ENCODE measurements around the gene RAB40C.

RAB40C gene

DNA sequence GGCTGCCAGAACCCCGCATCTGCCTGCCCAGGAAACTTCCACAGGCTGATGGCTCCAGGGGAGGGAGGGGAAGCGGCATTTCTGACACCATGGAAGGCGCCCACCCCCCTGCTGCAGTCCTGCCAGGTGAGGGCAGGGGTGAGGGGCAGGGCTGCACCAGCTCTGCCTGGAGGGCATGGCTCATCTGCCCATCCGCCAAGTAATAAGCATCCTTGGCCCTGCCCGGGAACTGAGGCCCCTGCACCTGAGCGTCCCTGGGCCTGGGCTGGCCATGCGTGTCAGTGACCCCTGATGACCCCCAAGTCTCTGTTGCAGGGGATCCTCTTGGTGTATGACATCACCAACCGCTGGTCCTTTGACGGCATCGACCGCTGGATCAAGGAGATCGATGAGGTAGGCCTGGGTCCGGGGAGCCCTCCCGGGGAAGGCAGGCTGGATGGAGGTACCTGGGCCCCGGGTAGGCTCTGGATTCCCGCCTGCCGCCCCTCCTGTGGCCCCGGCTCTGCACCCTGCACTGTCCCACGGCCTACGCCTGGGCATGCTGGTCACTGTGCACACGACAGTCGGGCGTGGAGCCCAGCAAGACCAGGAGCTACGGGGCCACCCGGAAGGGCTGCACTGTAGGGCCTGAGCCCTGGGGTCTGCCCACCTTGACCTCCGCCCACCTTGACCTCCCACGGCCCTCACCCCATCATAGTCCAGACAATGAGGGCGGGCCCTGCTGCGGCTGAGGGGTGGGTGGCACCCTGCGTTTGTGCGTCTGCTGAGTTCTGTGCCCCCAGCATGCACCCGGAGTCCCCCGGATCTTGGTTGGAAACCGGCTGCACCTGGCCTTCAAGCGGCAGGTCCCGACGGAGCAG, 35.5 kb downstream of the RAB40C start:
- Histone ChIP-seq H3K4me2 (ENCODE audit: low read length) (no peak overlapping the region), H3K36me3 (replicated peaks; ENCODE audit: low read depth, low read length) (no peaks in the 10 kb centered on the region), H3K27me3 (ENCODE audit: low read depth, low read length) (no peaks in the 10 kb centered on the region), H3K9me3 (ENCODE audit: insufficient read depth, low read length) (no peaks in the 10 kb centered on the region), H3K4me3 (ENCODE audit: low read length) (no peak overlapping the region), H2AFZ (ENCODE audit: low read depth, low read length) (no peak overlapping the region), H3K27ac (ENCODE audit: low read length) (no peak overlapping the region), H3K4me1 (ENCODE audit: low read length) (no peaks in the 10 kb centered on the region), H4K20me1 (ENCODE audit: insufficient read depth, low read length) (no peaks in the 10 kb centered on the region), H3K79me2 (ENCODE audit: low read length) (no peaks in the 10 kb centered on the region), H3K9ac (ENCODE audit: low read length) (no peak overlapping the region)
- TF ChIP-seq EZH2phosphoT487 (IDR thresholded peaks at IDR 0.05; ENCODE audit: low read depth), result no peak

GRCh38 chr16:625977-626765, 36.3 kb downstream of the RAB40C start:
- H3K9ac ChIP-seq (ENCODE audit: low read length), result no peak overlapping the region
- no peaks in the 10 kb centered on the region for H3K27me3 ChIP-seq (ENCODE audit: low read depth, low read length)
- H3K4me2 ChIP-seq (ENCODE audit: low read length), result no peak overlapping the region
- H3K36me3 ChIP-seq (replicated peaks; ENCODE audit: low read depth, low read length), result no peaks in the 10 kb centered on the region
- H4K20me1 ChIP-seq (ENCODE audit: insufficient read depth, low read length), result no peaks in the 10 kb centered on the region
- no peak overlapping the region for H3K4me3 ChIP-seq (ENCODE audit: low read length)
- no peak overlapping the region for H3K27ac ChIP-seq (ENCODE audit: low read length)
- H3K4me1 ChIP-seq (ENCODE audit: low read length), result no peaks in the 10 kb centered on the region
- no peak overlapping the region for H2AFZ ChIP-seq (ENCODE audit: low read depth, low read length)
- TF ChIP-seq, protein P1, sequence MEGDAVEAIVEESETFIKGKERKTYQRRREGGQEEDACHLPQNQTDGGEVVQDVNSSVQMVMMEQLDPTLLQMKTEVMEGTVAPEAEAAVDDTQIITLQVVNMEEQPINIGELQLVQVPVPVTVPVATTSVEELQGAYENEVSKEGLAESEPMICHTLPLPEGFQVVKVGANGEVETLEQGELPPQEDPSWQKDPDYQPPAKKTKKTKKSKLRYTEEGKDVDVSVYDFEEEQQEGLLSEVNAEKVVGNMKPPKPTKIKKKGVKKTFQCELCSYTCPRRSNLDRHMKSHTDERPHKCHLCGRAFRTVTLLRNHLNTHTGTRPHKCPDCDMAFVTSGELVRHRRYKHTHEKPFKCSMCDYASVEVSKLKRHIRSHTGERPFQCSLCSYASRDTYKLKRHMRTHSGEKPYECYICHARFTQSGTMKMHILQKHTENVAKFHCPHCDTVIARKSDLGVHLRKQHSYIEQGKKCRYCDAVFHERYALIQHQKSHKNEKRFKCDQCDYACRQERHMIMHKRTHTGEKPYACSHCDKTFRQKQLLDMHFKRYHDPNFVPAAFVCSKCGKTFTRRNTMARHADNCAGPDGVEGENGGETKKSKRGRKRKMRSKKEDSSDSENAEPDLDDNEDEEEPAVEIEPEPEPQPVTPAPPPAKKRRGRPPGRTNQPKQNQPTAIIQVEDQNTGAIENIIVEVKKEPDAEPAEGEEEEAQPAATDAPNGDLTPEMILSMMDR (IDR thresholded peaks at IDR 0.05; ENCODE audit: low read depth, low read length), result no peak
- TF ChIP-seq EZH2phosphoT487 (IDR thresholded peaks at IDR 0.05; ENCODE audit: low read depth), result no peak
- H3K79me2 ChIP-seq (ENCODE audit: low read length), result no peaks in the 10 kb centered on the region
- no peaks in the 10 kb centered on the region for H3K9me3 ChIP-seq (ENCODE audit: insufficient read depth, low read length)

GRCh38 chr16:626787-627453, 37.1 kb downstream of the RAB40C start:
- no peak overlapping the region for H3K27ac ChIP-seq (ENCODE audit: low read length)

DNA sequence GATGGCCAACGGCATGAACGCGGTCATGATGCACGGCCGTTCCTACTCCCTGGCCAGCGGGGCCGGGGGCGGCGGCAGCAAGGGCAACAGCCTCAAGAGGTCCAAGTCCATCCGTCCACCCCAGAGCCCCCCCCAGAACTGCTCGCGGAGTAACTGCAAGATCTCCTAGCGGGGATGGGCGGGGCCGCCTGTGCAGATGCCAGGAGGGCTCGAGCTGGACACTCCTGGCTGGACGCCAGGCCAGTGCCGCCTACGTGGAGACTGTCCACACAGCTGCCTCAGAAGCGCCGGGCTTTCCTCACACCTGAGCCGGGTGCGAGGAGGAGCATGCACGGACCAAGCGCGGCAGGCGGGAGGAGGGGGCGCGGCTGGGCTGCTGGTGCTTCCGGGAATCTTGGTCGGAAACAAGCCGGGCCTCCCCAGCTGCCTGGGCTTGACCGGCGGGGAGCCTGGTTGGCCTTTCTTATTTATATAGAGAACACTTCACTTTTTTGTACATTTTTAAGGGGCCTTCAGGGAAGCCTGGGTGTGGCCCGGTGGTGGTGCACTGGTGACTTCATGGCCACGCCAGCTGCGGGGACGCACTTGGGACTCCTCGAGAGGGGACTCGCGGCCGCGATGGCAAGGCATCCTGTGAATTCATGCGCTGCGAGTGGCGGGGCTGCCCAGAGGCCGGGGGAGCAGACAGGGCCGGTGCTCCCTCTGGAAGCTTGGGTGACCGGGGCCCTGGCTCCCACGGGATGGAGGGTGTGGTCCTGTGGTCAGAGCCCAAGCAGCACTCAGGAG, 37.8 kb downstream of the RAB40C start:
- Histone ChIP-seq H3K27me3 (ENCODE audit: low read depth, low read length) (no peaks in the 10 kb centered on the region), H3K36me3 (replicated peaks; ENCODE audit: low read depth, low read length) (no peaks in the 10 kb centered on the region), H2AFZ (ENCODE audit: low read depth, low read length) (no peak overlapping the region), H3K4me1 (ENCODE audit: low read length) (no peaks in the 10 kb centered on the region), H3K9me3 (ENCODE audit: insufficient read depth, low read length) (no peaks in the 10 kb centered on the region), H3K4me3 (ENCODE audit: low read length) (no peak overlapping the region), H3K27ac (ENCODE audit: low read length) (no peak overlapping the region), H3K79me2 (ENCODE audit: low read length) (no peaks in the 10 kb centered on the region), H4K20me1 (ENCODE audit: insufficient read depth, low read length) (no peaks in the 10 kb centered on the region), H3K4me2 (ENCODE audit: low read length) (no peak overlapping the region), H3K9ac (ENCODE audit: low read length) (no peak overlapping the region)
- TF ChIP-seq EZH2phosphoT487 (IDR thresholded peaks at IDR 0.05; ENCODE audit: low read depth), result no peak
- TF ChIP-seq, protein P1 (IDR thresholded peaks at IDR 0.05; ENCODE audit: low read depth, low read length), result no peak

More at GRCh38 chr16:626787-627453, 37.1 kb downstream of the RAB40C start:
- Histone ChIP-seq H3K4me1 (ENCODE audit: low read length) (no peaks in the 10 kb centered on the region), H3K9me3 (ENCODE audit: insufficient read depth, low read length) (no peaks in the 10 kb centered on the region), H3K36me3 (replicated peaks; ENCODE audit: low read depth, low read length) (no peaks in the 10 kb centered on the region), H4K20me1 (ENCODE audit: insufficient read depth, low read length) (no peaks in the 10 kb centered on the region), H3K9ac (ENCODE audit: low read length) (no peak overlapping the region), H3K4me2 (ENCODE audit: low read length) (no peak overlapping the region), H3K4me3 (ENCODE audit: low read length) (no peak overlapping the region), H3K79me2 (ENCODE audit: low read length) (no peaks in the 10 kb centered on the region), H3K27me3 (ENCODE audit: low read depth, low read length) (no peaks in the 10 kb centered on the region), H2AFZ (ENCODE audit: low read depth, low read length) (no peak overlapping the region)
- no peak for TF ChIP-seq EZH2phosphoT487 (IDR thresholded peaks at IDR 0.05; ENCODE audit: low read depth)
- TF ChIP-seq, protein P1 (IDR thresholded peaks at IDR 0.05; ENCODE audit: low read depth, low read length), result no peak
